ENCODE data around the gene ZCWPW2.

- TF ChIP-seq JUNB (IDR thresholded peaks at IDR 0.05) (no peak), CTCF (IDR thresholded peaks at IDR 0.05) (no peak), USF2 (IDR thresholded peaks at IDR 0.05) (no peak), ELK1 (IDR thresholded peaks at IDR 0.05; ENCODE audit: low read depth, low read length) (no peak), FOXS1 (CRISPR knock-in tag; IDR thresholded peaks at IDR 0.05) (no peak), HMGXB4 (CRISPR knock-in tag; IDR thresholded peaks at IDR 0.05; ENCODE audit: borderline replicate concordance) (no peak), EP300 (IDR thresholded peaks at IDR 0.05) (no peak), HOXA7 (CRISPR knock-in tag; IDR thresholded peaks at IDR 0.05) (no peak), POLR2A (IDR thresholded peaks at IDR 0.05; ENCODE audit: low read length) (no peak), MAZ (IDR thresholded peaks at IDR 0.05; ENCODE audit: borderline replicate concordance, low read depth, low read length) (no peak), RAD21 (conservative IDR thresholded peaks at IDR 0.05 in 1 of 2, IDR thresholded peaks at IDR 0.05 in 1 of 2) (no peak), ESRRA (IDR thresholded peaks at IDR 0.05; ENCODE audit: borderline replicate concordance, low read length) (no peak)
Observed at GRCh38 chr3:28386049-28386448, 37.5 kb downstream of the ZCWPW2 start.

Data from A549 (cell line).